A673 (cell line): ENCODE results near the gene COMT. TPM values are rescaled to one million over a fixed set of nuclear protein-coding genes. Genes with fewer than 3 reads are reported as not detected.

Source experiments
- BruUV-seq: library from RNA; stranded (reverse); fragments of 400-500 nt; replicated peaks from 2 replicates; lab custom pipeline; 2021; lab: Mats Ljungman, UMichigan
- CTCF ChIA-PET: fragments of 300-600 bp; sonication (Branson Sonifier 250); formaldehyde crosslinking; loops from one replicate; lab custom pipeline; 2022; ENCODE audit warnings: antibody characterized with exemption; lab: Charles Lee
- POLR2A ChIA-PET: fragments of 300-600 bp; sonication (Branson Sonifier 250); formaldehyde crosslinking; loops from one replicate; lab custom pipeline; 2022; ENCODE audit warnings: antibody characterized with exemption; ENCODE audit not compliant: low non-redundant PET; lab: Charles Lee
- DNase-seq: peaks from one replicate; pipeline ENCODE4 v3.0.0-alpha.2; 2015; ENCODE audit warnings: low spot score
- H3K27ac ChIP-seq: fragments of 200-600 bp; sonication (generic); 2 replicates; pipeline ENCODE4 v1.5.1; 2016; ENCODE audit warnings: mixed run types, low read depth, mild to moderate bottlenecking, mixed read lengths, antibody characterized with exemption, low read length; ENCODE audit not compliant: poor library complexity, severe bottlenecking
- H3K27me3 ChIP-seq: fragments of 200-600 bp; sonication (generic); replicated peaks from 2 replicates; pipeline ENCODE4 v1.6.1; 2017; ENCODE audit warnings: mixed run types, low read depth, mild to moderate bottlenecking, mixed read lengths, antibody characterized with exemption, low read length; ENCODE audit not compliant: insufficient read depth, poor library complexity
- H3K36me3 ChIP-seq: fragments of 200-600 bp; sonication (generic); 2 replicates; pipeline ENCODE4 v1.6.1; 2016; ENCODE audit warnings: mixed run types, mild to moderate bottlenecking, mixed read lengths, antibody characterized with exemption, low read length; ENCODE audit not compliant: insufficient read depth, poor library complexity, severe bottlenecking
- H3K4me1 ChIP-seq: fragments of 200-600 bp; sonication (generic); 2 replicates; pipeline ENCODE4 v1.6.1; 2017; ENCODE audit warnings: mixed run types, mild to moderate bottlenecking, mixed read lengths, antibody characterized with exemption, low read length; ENCODE audit not compliant: insufficient read depth, poor library complexity, severe bottlenecking
- H3K4me3 ChIP-seq: fragments of 200-600 bp; sonication (generic); 2 replicates; pipeline ENCODE4 v1.5.1; 2016; ENCODE audit warnings: low read depth, mixed run types, mild to moderate bottlenecking, mixed read lengths, low read length; ENCODE audit not compliant: poor library complexity, severe bottlenecking
- H3K9me3 ChIP-seq: fragments of 200-600 bp; sonication (generic); 2 replicates; pipeline ENCODE4 v1.6.1; 2016; ENCODE audit warnings: mixed run types, low read depth, mild to moderate bottlenecking, mixed read lengths, antibody characterized with exemption, low read length; ENCODE audit not compliant: poor library complexity, severe bottlenecking
- EZH2 ChIP-seq: fragments of 200-600 bp; sonication (generic); IDR thresholded peaks from 2 replicates; pipeline ENCODE4 v1.6.1; 2017; ENCODE audit warnings: borderline replicate concordance, low read depth, mild to moderate bottlenecking, mixed read lengths, antibody characterized with exemption, low read length; ENCODE audit not compliant: poor library complexity, severe bottlenecking
- intact Hi-C: fragments of 100-400 bp; cut with micrococcal nuclease; formaldehyde crosslinking; loops from one replicate; pipeline ENCODE4 v1.10.0; 2022; ENCODE audit not compliant: unreplicated experiment
- total RNA-seq: library from RNA; stranded (reverse); gene quantifications from 2 replicates; pipeline ENCODE4 v1.2.3, GENCODE V29; 2021
- TF ChIP-seq, protein P1 (sequence below): fragments of 300-800, 200-600 bp; sonication (generic); conservative IDR thresholded peaks from 2 replicates; pipeline ENCODE4 v1.5.1; 2017; ENCODE audit warnings: low read depth, mild to moderate bottlenecking, antibody characterized with exemption, low read length, moderate library complexity, mixed read lengths

Gene COMT
- total RNA-seq, 1 experiment from 2014 or later: 87.8 TPM

- H3K36me3 ChIP-seq: peaks cover 4% of the 10 kb centered on the region
- no TSS peak for BruUV-seq
- peaks cover 23% of the 10 kb centered on the region for H3K4me1 ChIP-seq
- CTCF ChIA-PET: interaction anchor here (1.2 kb wide), 1 partner anchor 230 kb away, joined by 3 read pairs; no protein-coding TSS in a partner anchor
- TF ChIP-seq EZH2: no peak
- TF ChIP-seq, protein P1, sequence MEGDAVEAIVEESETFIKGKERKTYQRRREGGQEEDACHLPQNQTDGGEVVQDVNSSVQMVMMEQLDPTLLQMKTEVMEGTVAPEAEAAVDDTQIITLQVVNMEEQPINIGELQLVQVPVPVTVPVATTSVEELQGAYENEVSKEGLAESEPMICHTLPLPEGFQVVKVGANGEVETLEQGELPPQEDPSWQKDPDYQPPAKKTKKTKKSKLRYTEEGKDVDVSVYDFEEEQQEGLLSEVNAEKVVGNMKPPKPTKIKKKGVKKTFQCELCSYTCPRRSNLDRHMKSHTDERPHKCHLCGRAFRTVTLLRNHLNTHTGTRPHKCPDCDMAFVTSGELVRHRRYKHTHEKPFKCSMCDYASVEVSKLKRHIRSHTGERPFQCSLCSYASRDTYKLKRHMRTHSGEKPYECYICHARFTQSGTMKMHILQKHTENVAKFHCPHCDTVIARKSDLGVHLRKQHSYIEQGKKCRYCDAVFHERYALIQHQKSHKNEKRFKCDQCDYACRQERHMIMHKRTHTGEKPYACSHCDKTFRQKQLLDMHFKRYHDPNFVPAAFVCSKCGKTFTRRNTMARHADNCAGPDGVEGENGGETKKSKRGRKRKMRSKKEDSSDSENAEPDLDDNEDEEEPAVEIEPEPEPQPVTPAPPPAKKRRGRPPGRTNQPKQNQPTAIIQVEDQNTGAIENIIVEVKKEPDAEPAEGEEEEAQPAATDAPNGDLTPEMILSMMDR: no peak
- intact Hi-C loops: loop anchor here (5.0 kb wide), 1 partner anchor 228 kb away; no protein-coding TSS in a partner anchor
- no peak for DNase-seq
- no peaks in the 10 kb centered on the region for H3K9me3 ChIP-seq
- H3K27ac ChIP-seq: peak overlapping the region; percentile 71
- peak overlapping the region; percentile 25 for H3K4me3 ChIP-seq
- POLR2A ChIA-PET: no interaction called here
- no peaks in the 10 kb centered on the region for H3K27me3 ChIP-seq
Observed at GRCh38 chr22:19959587-19960490, 18.3 kb downstream of the COMT start.

DNA sequence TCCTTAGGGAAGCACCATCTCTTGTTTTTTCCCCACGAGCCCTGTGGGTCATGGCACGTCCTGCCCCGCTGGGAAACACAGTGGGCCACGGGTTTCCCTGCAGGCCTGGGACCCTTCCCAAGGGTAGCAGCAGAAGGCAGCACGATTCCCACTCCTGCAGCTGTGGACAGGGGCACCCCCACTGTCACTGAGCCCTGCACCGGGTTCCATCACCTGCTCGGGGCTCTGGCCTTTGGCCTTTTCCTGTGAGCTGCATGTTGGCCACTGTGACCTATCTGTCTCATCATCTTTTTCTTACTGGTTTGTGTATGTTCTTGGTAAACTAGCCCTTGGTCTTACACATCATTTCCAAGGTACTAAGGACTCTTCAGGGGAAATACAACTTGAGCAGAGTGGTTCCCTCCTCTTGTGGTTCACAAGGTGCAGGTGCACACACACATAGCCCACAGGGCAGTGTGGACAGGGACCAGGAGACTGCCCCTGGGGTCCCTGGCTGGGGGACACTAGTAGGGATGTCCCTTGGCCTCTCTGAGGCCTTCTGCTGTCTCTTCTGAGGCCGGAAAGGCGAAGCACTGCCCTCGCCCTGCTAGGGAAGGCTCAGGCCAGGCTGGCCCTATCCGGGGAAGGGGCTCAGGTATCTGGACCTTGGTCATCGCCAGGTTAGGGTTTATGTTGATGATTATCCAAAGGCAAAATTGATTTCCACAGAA, 19.1 kb downstream of the COMT start:
- POLR2A ChIA-PET: no interaction called here

GRCh38 chr22:19961201-19961580, 19.6 kb downstream of the COMT start:
- TF ChIP-seq, protein P1: no peak
- no peak for TF ChIP-seq EZH2
- intact Hi-C loops: no loop called here
- ChIA-PET CTCF (no interaction called here), POLR2A (no interaction called here)
- H3K9me3 ChIP-seq: no peaks in the 10 kb centered on the region
- H3K4me1 ChIP-seq: peaks cover 31% of the 10 kb centered on the region
- no peak for DNase-seq
- no peak overlapping the region for H3K4me3 ChIP-seq
- no peak overlapping the region for H3K27ac ChIP-seq
- H3K36me3 ChIP-seq: peaks cover 4% of the 10 kb centered on the region
- no peaks in the 10 kb centered on the region for H3K27me3 ChIP-seq
- no TSS peak for BruUV-seq

More for the DNA sequence above, 19.1 kb downstream of the COMT start:
- no peak for DNase-seq
- no peaks in the 10 kb centered on the region for H3K27me3 ChIP-seq
- peaks cover 26% of the 10 kb centered on the region for H3K4me1 ChIP-seq
- CTCF ChIA-PET: interaction anchor here (0.7 kb wide), 1 partner anchor 53 kb away, joined by 3 read pairs; no protein-coding TSS in a partner anchor
- H3K9me3 ChIP-seq: no peaks in the 10 kb centered on the region
- H3K36me3 ChIP-seq: peaks cover 4% of the 10 kb centered on the region
- no peak overlapping the region for H3K4me3 ChIP-seq
- intact Hi-C loops: no loop called here
- BruUV-seq: no TSS peak
- TF ChIP-seq, protein P1: no peak
- TF ChIP-seq EZH2: no peak
- no peak overlapping the region for H3K27ac ChIP-seq
